Astrocyte (in vitro differentiated cells and primary cell): Measurements from ENCODE around the gene CDNF.

Experiments
- EZH2 ChIP-seq: IDR thresholded peaks from 2 replicates; pipeline ENCODE4 v1.6.1; 2012; ENCODE audit warnings: mild to moderate bottlenecking, low read length, inconsistent platforms; ENCODE audit not compliant: insufficient read depth
- TF ChIP-seq, protein P1 (sequence below): IDR thresholded peaks from 2 replicates; pipeline ENCODE4 v1.5.1; 2011; ENCODE audit warnings: low read depth, mild to moderate bottlenecking, inconsistent platforms, low read length, moderate library complexity; ENCODE audit not compliant: insufficient read depth

DNA sequence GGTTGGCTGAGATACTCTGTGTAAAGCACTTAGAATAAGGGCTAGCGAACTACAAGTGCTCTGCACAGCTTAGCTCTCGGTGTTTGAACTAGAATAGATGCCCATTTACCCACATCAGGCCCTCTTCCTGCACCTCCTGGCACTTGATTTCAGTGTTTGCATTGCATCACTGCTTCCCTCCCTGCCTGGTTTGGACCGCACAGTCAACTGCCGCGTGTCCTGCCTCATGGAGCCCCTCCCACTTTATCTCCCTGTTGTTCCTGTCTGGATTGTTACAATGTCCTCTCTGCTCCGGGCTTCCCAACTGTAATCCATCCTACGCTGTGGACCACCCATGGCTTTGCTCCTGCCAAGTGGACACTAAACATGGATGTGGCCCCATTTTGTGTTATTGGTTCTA is 65.4 kb downstream of the CDNF start:
- TF ChIP-seq, protein P1, sequence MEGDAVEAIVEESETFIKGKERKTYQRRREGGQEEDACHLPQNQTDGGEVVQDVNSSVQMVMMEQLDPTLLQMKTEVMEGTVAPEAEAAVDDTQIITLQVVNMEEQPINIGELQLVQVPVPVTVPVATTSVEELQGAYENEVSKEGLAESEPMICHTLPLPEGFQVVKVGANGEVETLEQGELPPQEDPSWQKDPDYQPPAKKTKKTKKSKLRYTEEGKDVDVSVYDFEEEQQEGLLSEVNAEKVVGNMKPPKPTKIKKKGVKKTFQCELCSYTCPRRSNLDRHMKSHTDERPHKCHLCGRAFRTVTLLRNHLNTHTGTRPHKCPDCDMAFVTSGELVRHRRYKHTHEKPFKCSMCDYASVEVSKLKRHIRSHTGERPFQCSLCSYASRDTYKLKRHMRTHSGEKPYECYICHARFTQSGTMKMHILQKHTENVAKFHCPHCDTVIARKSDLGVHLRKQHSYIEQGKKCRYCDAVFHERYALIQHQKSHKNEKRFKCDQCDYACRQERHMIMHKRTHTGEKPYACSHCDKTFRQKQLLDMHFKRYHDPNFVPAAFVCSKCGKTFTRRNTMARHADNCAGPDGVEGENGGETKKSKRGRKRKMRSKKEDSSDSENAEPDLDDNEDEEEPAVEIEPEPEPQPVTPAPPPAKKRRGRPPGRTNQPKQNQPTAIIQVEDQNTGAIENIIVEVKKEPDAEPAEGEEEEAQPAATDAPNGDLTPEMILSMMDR = no peak
- no peak for TF ChIP-seq EZH2
